Measurements from ENCODE around the gene KCNMB3. TPM values are rescaled to one million over a fixed set of nuclear protein-coding genes. Genes with fewer than 3 reads are reported as not detected.

The KCNMB3 gene
- total RNA-seq, 1 experiment from 2014 or later, result not detected

- Histone ChIP-seq H3K36me3 (ENCODE audit: control insufficient read depth in 1 of 2, insufficient read depth in 2 of 2, low read length in 2 of 2) (no peaks in the 10 kb centered on the region), H3K4me3 (replicated peaks in 1 of 2; ENCODE audit: low read depth in 1 of 2, low read length in 2 of 2) (no peak overlapping the region), H3K9ac (ENCODE audit: low read length) (no peak overlapping the region), H3K27ac (ENCODE audit: low read depth, low read length) (no peak overlapping the region), H3K79me2 (ENCODE audit: insufficient read depth, low read length) (no peaks in the 10 kb centered on the region), H3K4me1 (ENCODE audit: control insufficient read depth in 1 of 2, insufficient read depth in 2 of 2, low read length in 2 of 2) (no peaks in the 10 kb centered on the region), H3K9me2 (ENCODE audit: insufficient read depth) (no peaks in the 10 kb centered on the region), H3K4me2 (ENCODE audit: low read length) (no peak overlapping the region), H4K20me1 (ENCODE audit: insufficient read depth) (no peaks in the 10 kb centered on the region), H2AFZ (ENCODE audit: low read depth, low read length, poor library complexity, severe bottlenecking) (no peak overlapping the region), H3K27me3 (ENCODE audit: insufficient read depth, low read length) (no peaks in the 10 kb centered on the region), H3K9me3 (ENCODE audit: control insufficient read depth in 1 of 2, insufficient read depth in 1 of 2, low read depth in 1 of 2, low read length in 2 of 2) (no peaks in the 10 kb centered on the region)
- TF ChIP-seq EZH2phosphoT487 (IDR thresholded peaks at IDR 0.05; ENCODE audit: borderline replicate concordance) (no peak), EGR1 (IDR thresholded peaks at IDR 0.05; ENCODE audit: low read depth) (no peak), SIN3A (IDR thresholded peaks at IDR 0.05; ENCODE audit: low read depth) (no peak), EZH2 (IDR thresholded peaks at IDR 0.05) (no peak), FOSL1 (IDR thresholded peaks at IDR 0.05; ENCODE audit: low read depth) (no peak), JUND (IDR thresholded peaks at IDR 0.05) (no peak), CTCF (IDR thresholded peaks at IDR 0.05 in 2 of 3, conservative IDR thresholded peaks at IDR 0.05 in 1 of 3; ENCODE audit: borderline replicate concordance in 1 of 3, insufficient read depth in 1 of 3, low read depth in 2 of 3, low read length in 2 of 3) (no peak), POLR2AphosphoS5 (IDR thresholded peaks at IDR 0.05; ENCODE audit: low read depth, low read length) (no peak), ZNF274 (IDR thresholded peaks at IDR 0.05; ENCODE audit: low read depth, low read length) (no peak), SRF (IDR thresholded peaks at IDR 0.05; ENCODE audit: low read depth) (no peak), SP1 (IDR thresholded peaks at IDR 0.05; ENCODE audit: low read depth) (no peak), POLR2A (IDR thresholded peaks at IDR 0.05; ENCODE audit: borderline replicate concordance, extremely low read depth, insufficient read depth, insufficient read length) (no peak), RAD21 (IDR thresholded peaks at IDR 0.05; ENCODE audit: low read depth) (no peak), ZFX (IDR thresholded peaks at IDR 0.05) (no peak), YY1 (IDR thresholded peaks at IDR 0.05; ENCODE audit: extremely low read depth, insufficient replicate concordance, low read depth, low read length) (no peak)
- TF ChIP-seq, protein P1, sequence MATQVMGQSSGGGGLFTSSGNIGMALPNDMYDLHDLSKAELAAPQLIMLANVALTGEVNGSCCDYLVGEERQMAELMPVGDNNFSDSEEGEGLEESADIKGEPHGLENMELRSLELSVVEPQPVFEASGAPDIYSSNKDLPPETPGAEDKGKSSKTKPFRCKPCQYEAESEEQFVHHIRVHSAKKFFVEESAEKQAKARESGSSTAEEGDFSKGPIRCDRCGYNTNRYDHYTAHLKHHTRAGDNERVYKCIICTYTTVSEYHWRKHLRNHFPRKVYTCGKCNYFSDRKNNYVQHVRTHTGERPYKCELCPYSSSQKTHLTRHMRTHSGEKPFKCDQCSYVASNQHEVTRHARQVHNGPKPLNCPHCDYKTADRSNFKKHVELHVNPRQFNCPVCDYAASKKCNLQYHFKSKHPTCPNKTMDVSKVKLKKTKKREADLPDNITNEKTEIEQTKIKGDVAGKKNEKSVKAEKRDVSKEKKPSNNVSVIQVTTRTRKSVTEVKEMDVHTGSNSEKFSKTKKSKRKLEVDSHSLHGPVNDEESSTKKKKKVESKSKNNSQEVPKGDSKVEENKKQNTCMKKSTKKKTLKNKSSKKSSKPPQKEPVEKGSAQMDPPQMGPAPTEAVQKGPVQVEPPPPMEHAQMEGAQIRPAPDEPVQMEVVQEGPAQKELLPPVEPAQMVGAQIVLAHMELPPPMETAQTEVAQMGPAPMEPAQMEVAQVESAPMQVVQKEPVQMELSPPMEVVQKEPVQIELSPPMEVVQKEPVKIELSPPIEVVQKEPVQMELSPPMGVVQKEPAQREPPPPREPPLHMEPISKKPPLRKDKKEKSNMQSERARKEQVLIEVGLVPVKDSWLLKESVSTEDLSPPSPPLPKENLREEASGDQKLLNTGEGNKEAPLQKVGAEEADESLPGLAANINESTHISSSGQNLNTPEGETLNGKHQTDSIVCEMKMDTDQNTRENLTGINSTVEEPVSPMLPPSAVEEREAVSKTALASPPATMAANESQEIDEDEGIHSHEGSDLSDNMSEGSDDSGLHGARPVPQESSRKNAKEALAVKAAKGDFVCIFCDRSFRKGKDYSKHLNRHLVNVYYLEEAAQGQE (IDR thresholded peaks at IDR 0.05; ENCODE audit: low read depth), result no peak
- TF ChIP-seq, protein P2, sequence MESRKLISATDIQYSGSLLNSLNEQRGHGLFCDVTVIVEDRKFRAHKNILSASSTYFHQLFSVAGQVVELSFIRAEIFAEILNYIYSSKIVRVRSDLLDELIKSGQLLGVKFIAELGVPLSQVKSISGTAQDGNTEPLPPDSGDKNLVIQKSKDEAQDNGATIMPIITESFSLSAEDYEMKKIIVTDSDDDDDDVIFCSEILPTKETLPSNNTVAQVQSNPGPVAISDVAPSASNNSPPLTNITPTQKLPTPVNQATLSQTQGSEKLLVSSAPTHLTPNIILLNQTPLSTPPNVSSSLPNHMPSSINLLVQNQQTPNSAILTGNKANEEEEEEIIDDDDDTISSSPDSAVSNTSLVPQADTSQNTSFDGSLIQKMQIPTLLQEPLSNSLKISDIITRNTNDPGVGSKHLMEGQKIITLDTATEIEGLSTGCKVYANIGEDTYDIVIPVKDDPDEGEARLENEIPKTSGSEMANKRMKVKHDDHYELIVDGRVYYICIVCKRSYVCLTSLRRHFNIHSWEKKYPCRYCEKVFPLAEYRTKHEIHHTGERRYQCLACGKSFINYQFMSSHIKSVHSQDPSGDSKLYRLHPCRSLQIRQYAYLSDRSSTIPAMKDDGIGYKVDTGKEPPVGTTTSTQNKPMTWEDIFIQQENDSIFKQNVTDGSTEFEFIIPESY (IDR thresholded peaks at IDR 0.05; ENCODE audit: extremely low read depth, insufficient replicate concordance, low read length), result no peak
- TF ChIP-seq, protein P3, sequence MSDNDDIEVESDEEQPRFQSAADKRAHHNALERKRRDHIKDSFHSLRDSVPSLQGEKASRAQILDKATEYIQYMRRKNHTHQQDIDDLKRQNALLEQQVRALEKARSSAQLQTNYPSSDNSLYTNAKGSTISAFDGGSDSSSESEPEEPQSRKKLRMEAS (IDR thresholded peaks at IDR 0.05), result no peak
- POLR2A ChIA-PET, result no interaction called here
- BruUV-seq (replicated peaks), result no TSS peak
- RAD21 ChIA-PET (ENCODE audit: low non-redundant PET in 1 of 2, low total read pairs in 2 of 2, uncharacterized antibody in 2 of 2, unreplicated experiment in 2 of 2), result no interaction called here
- intact Hi-C loops (cut with micrococcal nuclease), result no loop called here
- CTCF ChIA-PET, result no interaction called here
- ATAC-seq, result no peak
- DNase-seq (ENCODE audit: low read depth, low spot score), result no peak
Measured at GRCh38 chr3:179268400-179269051, 17.6 kb upstream of the KCNMB3 start.

Data from HCT116 (cell line).